ENCODE results near the gene KRTAP10-4.
"Not testable (repeated sequence)": the region's sequence is repeated elsewhere in the genome, so short reads cannot be mapped to it uniquely, and the experiment has no call there.

The KRTAP10-4 gene

DNA sequence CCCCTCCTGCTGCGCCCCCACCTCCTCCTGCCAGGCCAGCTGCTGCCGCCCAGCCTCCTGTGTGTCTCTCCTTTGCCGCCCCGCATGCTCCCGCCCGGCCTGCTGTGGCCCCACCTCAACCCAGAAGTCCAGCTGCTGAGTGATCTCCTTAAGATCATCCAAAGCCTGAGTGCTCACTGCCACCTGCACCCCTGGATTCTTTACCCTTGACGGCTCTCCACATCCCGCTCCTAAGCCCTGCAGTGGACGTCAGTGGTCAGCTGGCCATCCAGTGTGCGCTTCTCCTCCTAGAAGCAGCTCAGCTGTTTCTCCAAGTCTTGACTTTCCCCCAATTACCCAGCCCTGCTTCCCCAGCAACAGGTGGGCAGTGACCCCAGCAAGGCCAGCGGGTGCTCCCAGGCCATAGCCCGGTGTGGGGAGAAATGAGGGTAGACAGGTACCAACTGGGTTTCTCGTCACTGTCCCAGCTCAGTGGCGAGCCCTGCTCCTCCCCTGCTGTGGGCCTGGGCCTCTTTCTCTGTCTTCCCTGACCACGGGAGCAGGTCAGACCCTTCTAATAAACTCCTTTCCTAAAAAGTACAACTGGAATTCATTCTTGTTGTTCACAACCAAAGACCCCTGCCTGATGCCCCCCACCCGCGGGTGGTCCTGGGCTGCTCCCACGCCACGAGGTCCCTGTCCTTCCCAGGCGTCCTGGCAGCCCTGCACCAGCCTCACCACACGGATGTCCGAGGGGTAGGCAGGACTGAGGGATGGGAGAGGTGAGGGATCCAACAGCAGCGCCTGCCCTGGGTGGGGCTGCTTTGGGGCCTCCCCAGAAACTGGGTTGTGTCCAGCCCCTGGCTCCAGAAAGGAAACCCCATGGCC lies 28.3 kb downstream of the KRTAP10-4 start:
- DNase-seq = no peak

GRCh38 chr21:44602463-44602850 lies 28.9 kb downstream of the KRTAP10-4 start:
- DNase-seq = no peak

GRCh38 chr21:44603109-44603875 lies 29.8 kb downstream of the KRTAP10-4 start:
- no peak for DNase-seq

GRCh38 chr21:44603911-44604310 lies 30.4 kb downstream of the KRTAP10-4 start:
- DNase-seq = no peak

DNA sequence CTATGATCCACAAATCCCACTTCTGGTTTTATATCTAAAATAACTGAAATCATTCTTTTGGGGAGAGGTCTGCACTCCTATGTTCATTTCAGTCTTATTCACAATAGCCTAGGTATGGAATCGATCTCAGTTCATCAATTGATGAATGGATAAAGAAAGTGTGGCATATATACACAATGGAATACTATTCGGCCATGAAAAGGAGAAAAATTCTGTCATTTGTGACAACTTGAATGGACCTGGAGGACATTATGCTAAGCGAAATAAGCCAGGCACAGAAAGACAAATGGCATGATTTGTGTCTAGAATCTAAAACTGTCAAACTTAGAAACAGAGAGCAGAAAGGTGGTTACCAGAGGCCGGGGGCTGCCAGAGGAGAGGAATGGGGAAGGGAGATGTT lies 33.0 kb downstream of the KRTAP10-4 start:
- DNase-seq = no peak

DNA sequence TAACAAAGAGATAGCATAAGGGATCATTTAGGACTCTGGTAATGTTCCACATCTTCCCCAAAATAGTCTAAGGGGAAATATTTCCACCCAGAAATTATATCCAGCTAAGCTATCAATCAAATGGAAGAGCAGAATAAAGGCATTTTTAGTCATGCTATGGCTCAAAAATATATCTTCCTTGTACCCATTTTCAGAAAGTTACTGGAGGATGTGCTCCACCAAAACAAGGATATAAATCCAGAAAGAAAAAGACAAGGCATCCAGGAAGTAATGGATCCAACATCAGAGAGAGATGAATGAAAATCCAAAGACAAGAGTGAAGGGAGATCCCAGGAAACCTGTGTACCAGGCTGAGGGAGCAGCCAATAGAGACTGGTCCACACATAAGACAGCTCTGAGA lies 35.7 kb downstream of the KRTAP10-4 start:
- DNase-seq = no peak

- not testable (repeated sequence) for DNase-seq
These were observed 36.8 kb downstream of the KRTAP10-4 start for GRCh38 chr21:44610157-44610843.

DNA sequence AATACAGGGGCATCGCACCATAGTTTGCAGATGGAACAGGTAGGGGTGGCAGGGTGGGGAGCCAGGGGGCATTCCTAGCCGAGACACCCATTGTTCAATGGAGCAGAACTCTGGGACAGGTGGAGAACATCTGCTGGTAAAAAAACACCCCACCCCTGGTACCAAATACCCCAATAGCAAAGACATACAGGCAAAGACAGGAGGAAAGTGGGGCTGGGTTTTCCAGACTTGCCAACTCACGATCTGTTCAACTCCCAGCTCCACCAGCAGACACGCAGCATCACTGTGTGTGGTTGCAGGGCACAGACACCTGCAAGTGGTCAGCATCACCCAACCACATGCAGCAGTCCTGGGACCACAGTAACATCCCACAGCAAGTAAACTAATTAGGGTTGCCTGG lies 38.0 kb downstream of the KRTAP10-4 start:
- no peak for DNase-seq

- DNase-seq = no peak
These were observed 38.5 kb downstream of the KRTAP10-4 start, which contains the start of gene KRTAP10-8 for GRCh38 chr21:44612029-44612486. KRTAP10-8 (plus strand) TSS chr21:44612079; CDS start chr21:44612101, 22 bp downstream.

DNA sequence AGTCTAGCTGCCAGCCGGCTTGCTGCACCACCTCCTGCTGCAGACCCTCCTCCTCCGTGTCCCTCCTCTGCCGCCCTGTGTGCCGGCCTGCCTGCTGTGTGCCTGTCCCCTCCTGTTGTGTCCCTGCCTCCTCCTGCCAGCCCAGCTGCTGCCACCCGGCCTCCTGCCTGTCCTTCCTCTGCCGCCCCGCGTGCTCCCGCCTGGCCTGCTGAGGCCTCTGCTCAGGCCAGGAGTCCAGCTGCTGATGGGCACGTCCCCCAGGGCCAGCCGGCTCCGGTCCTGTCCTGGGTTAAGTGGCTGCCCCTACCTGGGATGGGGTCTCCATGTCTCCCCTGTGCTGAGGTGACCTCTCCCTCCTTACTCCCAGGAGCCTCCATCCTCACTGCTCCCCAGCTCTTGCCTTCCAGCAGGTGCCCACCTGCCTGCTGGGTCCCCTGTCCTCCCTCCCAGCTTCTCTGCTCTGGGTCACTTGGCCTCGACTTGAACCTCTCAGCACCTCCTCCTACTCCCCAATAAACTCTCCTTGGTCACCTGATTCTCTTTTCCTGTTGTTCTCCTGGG lies 39.2 kb downstream of the KRTAP10-4 start:
- no peak for DNase-seq

DNA sequence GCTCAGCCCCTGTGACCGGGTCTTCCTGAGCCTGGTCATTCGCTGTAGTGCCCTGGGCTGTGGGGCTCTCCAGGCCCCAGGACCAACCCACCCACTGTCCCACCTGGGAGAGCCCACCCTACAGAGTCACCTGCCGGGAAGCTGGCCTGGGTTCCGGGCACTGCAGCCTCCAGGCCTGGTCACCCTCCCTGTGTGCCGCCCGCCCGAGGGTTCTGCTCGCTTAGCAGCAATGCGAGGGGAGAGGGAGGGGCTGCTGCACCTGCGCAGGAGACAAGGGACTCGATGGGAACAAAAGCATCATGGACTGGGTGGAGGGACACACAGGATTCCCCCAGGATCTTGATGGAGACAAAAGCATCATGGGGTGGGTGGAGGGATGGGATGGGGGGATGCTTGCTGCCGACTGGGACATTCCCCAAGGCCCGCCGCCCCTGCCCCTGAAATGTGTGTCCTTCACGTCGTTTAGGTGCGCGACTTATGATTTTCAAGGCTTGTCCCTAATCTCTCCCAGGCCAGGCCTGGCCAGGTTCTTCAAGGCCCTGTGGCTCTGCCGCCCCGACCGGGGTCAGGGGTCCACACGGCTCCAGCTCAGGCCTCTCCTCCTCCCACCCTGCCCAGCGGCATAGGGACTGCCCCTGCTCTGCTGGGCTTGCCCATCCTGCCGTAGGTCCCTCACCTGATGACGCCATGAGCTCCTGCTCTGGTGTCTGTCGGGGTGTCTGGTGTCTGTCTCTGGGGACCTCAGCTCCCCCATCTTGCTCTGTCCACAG lies 40.0 kb downstream of the KRTAP10-4 start:
- DNase-seq = no peak

- no peak for DNase-seq
These were observed 40.7 kb downstream of the KRTAP10-4 start for GRCh38 chr21:44614161-44614631.

- no peak for DNase-seq
These were observed 41.4 kb downstream of the KRTAP10-4 start for GRCh38 chr21:44614961-44615391.

DNA sequence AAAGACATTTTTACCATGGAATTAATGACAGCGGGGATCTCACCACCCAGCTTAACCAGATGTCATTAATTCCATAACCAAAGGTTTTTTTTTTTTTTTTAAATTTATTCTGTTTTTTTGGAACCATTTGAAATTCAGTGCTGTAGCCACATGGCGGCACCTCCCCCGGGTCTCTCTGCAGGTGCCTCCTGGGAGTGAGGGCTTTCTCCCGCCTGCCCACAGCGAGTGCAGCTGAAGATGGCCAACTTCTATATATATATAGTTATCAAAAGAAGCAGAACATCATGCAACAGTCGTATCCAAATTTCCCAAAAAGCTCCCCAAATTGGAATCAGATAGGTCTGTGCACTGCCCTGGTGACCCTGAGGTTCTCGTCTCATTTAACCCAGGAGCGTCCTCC lies 41.9 kb downstream of the KRTAP10-4 start:
- no peak for DNase-seq

- no peak for DNase-seq
These were observed 42.5 kb downstream of the KRTAP10-4 start for GRCh38 chr21:44615911-44616590.

DNA sequence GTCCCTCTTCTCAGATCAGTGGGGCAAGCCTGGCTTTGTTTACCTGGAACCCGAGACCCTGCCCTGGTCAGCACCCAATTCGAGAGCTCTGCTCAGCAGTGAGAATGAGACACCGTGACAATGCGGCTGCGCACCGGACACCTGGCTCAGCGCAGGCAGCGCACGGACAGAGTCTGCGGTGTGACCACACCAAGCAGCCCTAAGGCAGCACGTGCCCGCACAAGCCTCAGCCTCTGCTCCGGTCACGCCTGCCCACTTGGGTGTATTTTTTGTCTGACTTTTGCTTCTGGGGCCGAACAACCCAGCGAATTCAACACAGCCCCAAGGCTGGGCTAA lies 43.0 kb downstream of the KRTAP10-4 start:
- DNase-seq = no peak

GRCh38 chr21:44617071-44617501 lies 43.6 kb downstream of the KRTAP10-4 start:
- DNase-seq = no peak

DNA sequence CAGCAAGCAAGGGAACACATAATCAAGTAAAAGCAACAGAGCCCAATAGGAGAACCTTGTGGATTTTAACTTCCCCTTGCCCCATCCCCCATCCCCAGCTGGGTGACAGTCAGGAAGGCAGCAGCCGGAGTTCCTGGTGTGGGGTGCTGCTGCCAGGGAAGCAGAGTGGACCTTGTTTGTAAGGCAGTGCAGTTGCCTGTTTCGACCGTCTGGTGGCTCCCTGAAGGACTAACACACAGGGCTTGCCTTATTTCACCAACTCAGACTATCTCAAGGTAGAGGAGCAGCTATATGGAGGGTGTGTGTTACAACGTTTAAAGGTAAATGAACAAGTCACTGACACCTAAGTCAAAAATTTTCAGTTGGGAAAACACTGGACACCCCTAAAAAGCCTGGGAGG lies 45.0 kb downstream of the KRTAP10-4 start:
- no peak for DNase-seq

GRCh38 chr21:44618909-44619308 lies 45.4 kb downstream of the KRTAP10-4 start:
- no peak for DNase-seq

DNA sequence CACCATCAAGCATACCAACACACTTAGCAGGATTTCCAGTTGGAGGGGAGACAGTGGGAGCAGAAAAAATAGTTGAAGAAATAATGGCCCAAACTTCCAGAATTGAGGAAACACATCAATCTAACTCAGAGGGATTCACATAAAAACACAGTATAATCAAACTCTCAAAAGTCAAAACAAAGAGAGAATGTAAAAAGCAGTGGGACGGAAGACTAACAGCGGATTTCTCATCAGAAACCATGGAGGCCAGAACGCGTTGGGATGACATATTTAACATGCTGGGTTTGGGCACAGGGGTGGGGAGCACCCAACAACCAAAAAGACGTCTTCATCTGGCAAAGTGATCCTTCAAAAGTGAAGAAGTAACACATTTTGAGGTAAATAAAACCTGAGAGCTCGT lies 46.4 kb downstream of the KRTAP10-4 start:
- no peak for DNase-seq

DNA sequence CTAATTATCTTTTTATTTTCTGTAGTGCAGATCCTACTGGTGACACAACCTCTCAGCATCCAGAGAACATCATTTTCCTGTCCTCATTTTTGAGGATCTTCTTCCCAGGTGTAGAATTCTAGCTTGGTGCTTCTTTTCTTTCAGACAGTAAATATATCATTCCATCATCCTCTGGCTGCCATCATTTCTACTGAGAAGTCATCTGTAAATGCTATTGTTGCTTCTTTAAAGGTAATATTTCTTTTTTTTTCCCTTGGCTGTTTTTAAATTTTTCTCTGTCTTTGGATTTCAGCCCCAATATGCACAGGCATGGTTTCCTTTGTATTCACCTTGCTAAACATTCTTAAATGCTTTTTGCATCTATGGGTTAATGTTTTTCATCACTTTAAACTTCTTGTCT lies 50.0 kb downstream of the KRTAP10-4 start:
- no peak for DNase-seq

Data from NCI-H1417 treated with DMSO at 0.1 percent for 48 hours (cell line).